LNCAP (cell line): ENCODE data around the gene PCSK2.

Experiments
- CTCF ChIP-seq: fragments of 450-650 bp; IDR thresholded peaks from 2 replicates; pipeline ENCODE4 v1.5.1; 2017; ENCODE audit warnings: mild to moderate bottlenecking

The PCSK2 gene

GRCh38 chr20:17530716-17531664 lies 304.1 kb downstream of the PCSK2 start, which contains the start of gene BFSP1:
TSS of gene BFSP1 (minus strand) at chr20:17531379. CDS start at chr20:17531329, 50 bp downstream.
- no peak for TF ChIP-seq CTCF

- no peak for TF ChIP-seq CTCF
Measured at GRCh38 chr20:17531665-17532025, 304.8 kb downstream of the PCSK2 start.

DNA sequence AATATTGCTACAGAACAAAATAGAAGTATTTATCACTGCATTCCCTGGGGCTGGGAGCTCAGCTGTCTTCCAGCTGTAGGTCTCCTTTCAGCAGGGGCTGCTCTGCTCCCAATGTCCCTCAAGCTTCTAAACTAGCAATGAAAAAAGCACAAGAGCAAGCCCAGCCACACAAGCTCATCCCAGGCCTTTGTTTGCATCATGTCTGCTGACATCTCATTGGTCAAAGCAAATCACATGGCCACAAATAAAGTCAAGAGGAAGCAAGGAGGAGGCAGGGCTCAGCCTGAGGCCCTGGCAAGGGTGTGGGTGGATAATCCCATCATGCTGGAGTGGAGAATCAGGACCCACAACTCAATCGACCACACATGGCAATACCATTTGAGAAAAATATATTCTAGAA lies 306.6 kb downstream of the PCSK2 start:
- no peak for TF ChIP-seq CTCF

GRCh38 chr20:17534077-17534476 lies 307.2 kb downstream of the PCSK2 start:
- TF ChIP-seq CTCF, result no peak
